HEK293 (cell line): ENCODE measurements around the gene DERL2.

ENCODE experiments used
- ATF2 ChIP-seq: fragments of 450-650 bp; formaldehyde crosslinking; IDR thresholded peaks from 2 replicates; pipeline ENCODE4 v1.5.1; 2016; ENCODE audit warnings: missing biosample characterization, missing genetic modification characterization, low read depth
- GLIS1 ChIP-seq: fragments of 450-650 bp; formaldehyde crosslinking; IDR thresholded peaks from 2 replicates; pipeline ENCODE4 v1.5.1; 2016; ENCODE audit warnings: missing biosample characterization, missing genetic modification characterization
- GLIS2 ChIP-seq: fragments of 450-650 bp; formaldehyde crosslinking; IDR thresholded peaks from 2 replicates; pipeline ENCODE4 v1.5.1; 2016; ENCODE audit warnings: missing biosample characterization, missing genetic modification characterization
- HOXA7 ChIP-seq: sonication (generic); formaldehyde crosslinking; IDR thresholded peaks from 2 replicates; pipeline ENCODE4 v1.8.1; 2022; ENCODE audit warnings: missing genetic modification reagents, borderline replicate concordance
- HOXC10 ChIP-seq: sonication (generic); formaldehyde crosslinking; IDR thresholded peaks from 2 replicates; pipeline ENCODE4 v1.8.1; 2023; ENCODE audit warnings: mild to moderate bottlenecking, missing genetic modification reagents
- KLF7 ChIP-seq: fragments of 450-650 bp; formaldehyde crosslinking; IDR thresholded peaks from 2 replicates; pipeline ENCODE4 v1.5.1; 2016; ENCODE audit warnings: missing biosample characterization, missing genetic modification characterization, borderline replicate concordance
- PRDM2 ChIP-seq: fragments of 450-650 bp; formaldehyde crosslinking; IDR thresholded peaks from 2 replicates; pipeline ENCODE4 v1.5.1; 2016; ENCODE audit warnings: missing biosample characterization, missing genetic modification characterization, borderline replicate concordance
- RBAK ChIP-seq: fragments of 450-650 bp; formaldehyde crosslinking; IDR thresholded peaks from 2 replicates; pipeline ENCODE4 v1.5.1; 2016; ENCODE audit warnings: missing biosample characterization, missing genetic modification characterization
- ZFP69B ChIP-seq: fragments of 450-650 bp; formaldehyde crosslinking; IDR thresholded peaks from 2 replicates; pipeline ENCODE4 v1.5.1; 2016; ENCODE audit warnings: missing biosample characterization, missing genetic modification characterization
- ZNF174 ChIP-seq: fragments of 450-650 bp; formaldehyde crosslinking; IDR thresholded peaks from 2 replicates; pipeline ENCODE4 v1.5.0; 2017; ENCODE audit warnings: missing biosample characterization, mild to moderate bottlenecking, missing genetic modification characterization
- ZNF19 ChIP-seq: fragments of 450-650 bp; formaldehyde crosslinking; IDR thresholded peaks from 2 replicates; pipeline ENCODE4; 2016; ENCODE audit warnings: missing biosample characterization, missing genetic modification characterization, low read depth
- ZNF2 ChIP-seq: fragments of 450-650 bp; formaldehyde crosslinking; IDR thresholded peaks from 2 replicates; pipeline ENCODE4 v1.5.1; 2016; ENCODE audit warnings: missing biosample characterization, missing genetic modification characterization
- ZNF398 ChIP-seq: fragments of 450-650 bp; formaldehyde crosslinking; IDR thresholded peaks from 2 replicates; pipeline ENCODE4 v1.5.1; 2017; ENCODE audit warnings: missing biosample characterization, missing genetic modification characterization
- ZNF423 ChIP-seq: fragments of 450-650 bp; formaldehyde crosslinking; IDR thresholded peaks from 2 replicates; pipeline ENCODE4 v1.5.1; 2016; ENCODE audit warnings: missing biosample characterization, missing genetic modification characterization
- ZNF426 ChIP-seq: fragments of 450-650 bp; formaldehyde crosslinking; IDR thresholded peaks from 2 replicates; pipeline ENCODE4 v1.5.1; 2017; ENCODE audit warnings: missing biosample characterization, missing genetic modification characterization, mild to moderate bottlenecking, inconsistent platforms, moderate library complexity
- ZNF433 ChIP-seq: fragments of 450-650 bp; formaldehyde crosslinking; IDR thresholded peaks from 2 replicates; pipeline ENCODE4 v1.5.1; 2016; ENCODE audit warnings: missing biosample characterization, missing genetic modification characterization, low read depth
- ZNF510 ChIP-seq: fragments of 450-650 bp; formaldehyde crosslinking; IDR thresholded peaks from 2 replicates; pipeline ENCODE4 v1.5.1; 2018; ENCODE audit warnings: mild to moderate bottlenecking, missing genetic modification characterization, missing biosample characterization; ENCODE audit not compliant: insufficient replicate concordance
- ZNF514 ChIP-seq: fragments of 450-650 bp; formaldehyde crosslinking; IDR thresholded peaks from 2 replicates; pipeline ENCODE4 v1.5.1; 2016; ENCODE audit warnings: missing biosample characterization, missing genetic modification characterization
- ZNF544 ChIP-seq: fragments of 450-650 bp; formaldehyde crosslinking; IDR thresholded peaks from 2 replicates; pipeline ENCODE4 v1.5.0; 2017; ENCODE audit warnings: missing biosample characterization, missing genetic modification characterization
- ZNF658 ChIP-seq: fragments of 450-650 bp; formaldehyde crosslinking; IDR thresholded peaks from 2 replicates; pipeline ENCODE4; 2016; ENCODE audit warnings: missing biosample characterization, missing genetic modification characterization
- ZNF677 ChIP-seq: fragments of 450-650 bp; IDR thresholded peaks from 2 replicates; pipeline ENCODE4 v1.5.0; 2018; ENCODE audit warnings: missing biosample characterization, mild to moderate bottlenecking, missing genetic modification characterization, moderate library complexity
- ZNF776 ChIP-seq: fragments of 450-650 bp; formaldehyde crosslinking; IDR thresholded peaks from 2 replicates; pipeline ENCODE4 v1.5.0; 2017; ENCODE audit warnings: missing biosample characterization, missing genetic modification characterization, borderline replicate concordance
- TF ChIP-seq, protein P1 (sequence below): fragments of 450-650 bp; formaldehyde crosslinking; IDR thresholded peaks from 2 replicates; pipeline ENCODE4 v1.5.1; 2016; ENCODE audit warnings: missing biosample characterization, missing genetic modification characterization, borderline replicate concordance
- TF ChIP-seq, protein P2 (sequence below): fragments of 450-650 bp; formaldehyde crosslinking; IDR thresholded peaks from 2 replicates; pipeline ENCODE4 v1.5.1; 2016; ENCODE audit warnings: missing biosample characterization, missing genetic modification characterization
- TF ChIP-seq, protein P3 (sequence below): sonication (generic); formaldehyde crosslinking; IDR thresholded peaks from 2 replicates; pipeline ENCODE4 v1.8.1; 2022; ENCODE audit warnings: mild to moderate bottlenecking, moderate library complexity, missing genetic modification reagents

DERL2 gene

DNA sequence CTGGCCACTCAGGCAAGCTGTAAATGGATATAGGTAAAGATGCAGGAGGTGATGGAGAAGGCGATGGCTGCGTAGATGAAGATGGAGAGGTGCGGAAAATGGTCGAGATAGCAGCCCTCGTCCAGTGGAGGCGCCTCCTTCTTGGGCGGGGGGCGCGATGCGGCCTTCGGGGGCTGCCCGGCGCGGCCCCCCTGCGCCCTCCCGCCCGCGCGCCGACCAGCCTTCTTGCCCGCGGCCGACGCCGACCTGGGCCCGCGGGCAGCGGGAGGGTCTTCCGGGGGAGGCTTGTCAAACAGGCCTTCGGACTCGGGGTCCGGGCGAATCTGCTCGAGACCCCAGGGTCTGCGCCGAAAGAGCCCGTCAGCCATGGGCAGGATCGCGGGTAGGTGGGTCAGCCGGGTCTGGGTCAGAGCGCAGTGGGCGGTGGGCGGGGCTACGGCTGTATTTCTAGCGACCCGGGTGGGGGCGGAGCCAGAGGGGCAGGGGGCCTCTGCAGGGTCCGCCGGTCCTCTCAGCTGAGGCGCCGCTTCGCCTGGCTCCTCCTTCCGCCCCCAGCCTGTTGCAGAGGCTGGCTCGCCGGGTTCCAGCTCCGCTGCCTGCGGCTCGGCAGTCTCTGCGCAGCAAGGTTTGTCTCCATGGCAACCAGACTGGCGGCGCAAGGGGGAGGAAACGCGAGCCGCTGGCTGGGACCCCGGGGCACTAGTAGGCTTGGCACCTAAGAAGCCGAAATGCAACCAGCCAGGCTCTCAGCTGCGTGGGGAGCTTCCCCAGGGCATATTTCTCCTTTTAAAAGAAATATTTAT, 14.8 kb upstream of the DERL2 start (continued):
- TF ChIP-seq, protein P1, sequence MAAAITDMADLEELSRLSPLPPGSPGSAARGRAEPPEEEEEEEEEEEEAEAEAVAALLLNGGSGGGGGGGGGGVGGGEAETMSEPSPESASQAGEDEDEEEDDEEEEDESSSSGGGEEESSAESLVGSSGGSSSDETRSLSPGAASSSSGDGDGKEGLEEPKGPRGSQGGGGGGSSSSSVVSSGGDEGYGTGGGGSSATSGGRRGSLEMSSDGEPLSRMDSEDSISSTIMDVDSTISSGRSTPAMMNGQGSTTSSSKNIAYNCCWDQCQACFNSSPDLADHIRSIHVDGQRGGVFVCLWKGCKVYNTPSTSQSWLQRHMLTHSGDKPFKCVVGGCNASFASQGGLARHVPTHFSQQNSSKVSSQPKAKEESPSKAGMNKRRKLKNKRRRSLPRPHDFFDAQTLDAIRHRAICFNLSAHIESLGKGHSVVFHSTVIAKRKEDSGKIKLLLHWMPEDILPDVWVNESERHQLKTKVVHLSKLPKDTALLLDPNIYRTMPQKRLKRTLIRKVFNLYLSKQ, result no peak
- TF ChIP-seq ZNF776 (tag by site-specific recombination), result no peak
- TF ChIP-seq HOXC10 (CRISPR knock-in tag), result no peak
- TF ChIP-seq ZNF658 (tag by site-specific recombination), result no peak
- TF ChIP-seq GLIS2, result peak; percentile 94
- no peak for TF ChIP-seq HOXA7 (CRISPR knock-in tag)
- TF ChIP-seq ZNF2, result no peak
- TF ChIP-seq ZNF426, result no peak
- no peak for TF ChIP-seq ZNF510 (tag by site-specific recombination)
- no peak for TF ChIP-seq ZNF174
- TF ChIP-seq ZNF514 (tag by site-specific recombination), result no peak
- no peak for TF ChIP-seq PRDM2 (tag by site-specific recombination)
- TF ChIP-seq, protein P2, sequence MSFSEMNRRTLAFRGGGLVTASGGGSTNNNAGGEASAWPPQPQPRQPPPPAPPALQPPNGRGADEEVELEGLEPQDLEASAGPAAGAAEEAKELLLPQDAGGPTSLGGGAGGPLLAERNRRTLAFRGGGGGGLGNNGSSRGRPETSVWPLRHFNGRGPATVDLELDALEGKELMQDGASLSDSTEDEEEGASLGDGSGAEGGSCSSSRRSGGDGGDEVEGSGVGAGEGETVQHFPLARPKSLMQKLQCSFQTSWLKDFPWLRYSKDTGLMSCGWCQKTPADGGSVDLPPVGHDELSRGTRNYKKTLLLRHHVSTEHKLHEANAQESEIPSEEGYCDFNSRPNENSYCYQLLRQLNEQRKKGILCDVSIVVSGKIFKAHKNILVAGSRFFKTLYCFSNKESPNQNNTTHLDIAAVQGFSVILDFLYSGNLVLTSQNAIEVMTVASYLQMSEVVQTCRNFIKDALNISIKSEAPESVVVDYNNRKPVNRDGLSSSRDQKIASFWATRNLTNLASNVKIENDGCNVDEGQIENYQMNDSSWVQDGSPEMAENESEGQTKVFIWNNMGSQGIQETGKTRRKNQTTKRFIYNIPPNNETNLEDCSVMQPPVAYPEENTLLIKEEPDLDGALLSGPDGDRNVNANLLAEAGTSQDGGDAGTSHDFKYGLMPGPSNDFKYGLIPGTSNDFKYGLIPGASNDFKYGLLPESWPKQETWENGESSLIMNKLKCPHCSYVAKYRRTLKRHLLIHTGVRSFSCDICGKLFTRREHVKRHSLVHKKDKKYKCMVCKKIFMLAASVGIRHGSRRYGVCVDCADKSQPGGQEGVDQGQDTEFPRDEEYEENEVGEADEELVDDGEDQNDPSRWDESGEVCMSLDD (tag by site-specific recombination), result no peak
- TF ChIP-seq ATF2 (tag by site-specific recombination), result no peak
- TF ChIP-seq GLIS1 (tag by site-specific recombination), result peak; percentile 68
- TF ChIP-seq ZFP69B (tag by site-specific recombination), result no peak; the same call in 1 of the 2 replicates
- no peak for TF ChIP-seq KLF7
- TF ChIP-seq ZNF433, result no peak
- TF ChIP-seq, protein P3, sequence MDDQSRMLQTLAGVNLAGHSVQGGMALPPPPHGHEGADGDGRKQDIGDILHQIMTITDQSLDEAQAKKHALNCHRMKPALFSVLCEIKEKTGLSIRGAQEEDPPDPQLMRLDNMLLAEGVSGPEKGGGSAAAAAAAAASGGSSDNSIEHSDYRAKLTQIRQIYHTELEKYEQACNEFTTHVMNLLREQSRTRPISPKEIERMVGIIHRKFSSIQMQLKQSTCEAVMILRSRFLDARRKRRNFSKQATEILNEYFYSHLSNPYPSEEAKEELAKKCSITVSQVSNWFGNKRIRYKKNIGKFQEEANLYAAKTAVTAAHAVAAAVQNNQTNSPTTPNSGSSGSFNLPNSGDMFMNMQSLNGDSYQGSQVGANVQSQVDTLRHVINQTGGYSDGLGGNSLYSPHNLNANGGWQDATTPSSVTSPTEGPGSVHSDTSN (CRISPR knock-in tag), result no peak
- no peak for TF ChIP-seq ZNF677 (tag by site-specific recombination)
- no peak for TF ChIP-seq ZNF398 (tag by site-specific recombination)
- no peak for TF ChIP-seq ZNF544
- TF ChIP-seq ZNF19 (tag by site-specific recombination), result no peak
- no peak for TF ChIP-seq RBAK (tag by site-specific recombination)
- TF ChIP-seq ZNF423 (tag by site-specific recombination), result no peak
